Thyroid gland (tissue), 4 donors: ENCODE results near the gene SGPP2.

Experiments
- CTCF ChIP-seq, 6 experiments: fragments of 200-600 bp in 3 of 6; fragments of 450-650 bp in 3 of 6; sonication (generic) in 3 of 6; IDR thresholded peaks; one replicate each; pipeline ENCODE4 v1.5.1; 2016 to 2019; ENCODE audit warnings: antibody characterized with exemption in 6 of 6, mild to moderate bottlenecking in 2 of 6, inconsistent platforms in 1 of 6, moderate library complexity in 1 of 6
- POLR2A ChIP-seq, 2 donors: fragments of 450-650 bp; IDR thresholded peaks; one replicate each; pipeline ENCODE4 v1.6.1; 2017; ENCODE audit warnings: antibody characterized with exemption in 2 of 2, mild to moderate bottlenecking in 2 of 2, moderate library complexity in 1 of 2

GRCh38 chr2:222398446-222398885 lies 25.9 kb upstream of the SGPP2 start:
- TF ChIP-seq CTCF (IDR thresholded peaks at IDR 0.05) (no peak), POLR2A (IDR thresholded peaks at IDR 0.05) (no peak)
